ENCODE measurements around the gene ALKAL2.

Gene ALKAL2

GRCh38 chr2:290090-290722 lies 2.3 kb upstream of the ALKAL2 start:
- DNase-seq (ENCODE audit: low spot score) = peak; percentile 68

GRCh38 chr2:289362-290089 lies 1.6 kb upstream of the ALKAL2 start:
- peak; percentile 17 for DNase-seq (ENCODE audit: low spot score)

DNA sequence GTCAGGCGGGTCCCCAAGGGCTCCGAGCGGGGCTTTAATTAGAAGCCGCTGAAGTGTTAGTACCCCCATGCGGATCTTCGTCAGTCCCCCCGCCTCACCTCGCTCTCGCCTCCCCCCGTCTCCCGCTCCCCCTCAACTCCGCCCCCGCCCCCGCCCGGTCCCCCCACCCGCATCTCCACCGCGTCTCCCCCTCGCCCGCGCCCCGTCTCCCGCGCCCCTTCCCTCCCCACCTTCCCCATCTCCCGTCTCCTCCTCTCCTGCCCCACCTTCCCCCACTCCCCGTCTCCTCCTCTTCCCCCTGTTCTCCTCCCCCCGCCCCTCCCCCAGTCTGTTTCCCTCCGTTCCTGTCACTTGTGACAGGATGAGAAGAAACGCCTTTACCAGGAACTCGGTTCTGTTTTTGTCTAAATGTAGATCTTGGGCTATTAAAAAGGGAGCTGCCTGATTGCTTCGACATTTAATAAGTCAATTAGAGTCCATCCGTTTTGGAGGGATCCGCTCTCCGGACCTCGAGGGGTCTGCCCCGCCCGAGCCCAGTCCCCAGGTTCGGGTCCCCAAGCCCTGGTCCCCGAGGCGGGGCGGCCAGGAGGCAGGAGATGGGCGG lies 969 bp upstream of the ALKAL2 start:
- DNase-seq (ENCODE audit: low spot score) = no peak

DNA sequence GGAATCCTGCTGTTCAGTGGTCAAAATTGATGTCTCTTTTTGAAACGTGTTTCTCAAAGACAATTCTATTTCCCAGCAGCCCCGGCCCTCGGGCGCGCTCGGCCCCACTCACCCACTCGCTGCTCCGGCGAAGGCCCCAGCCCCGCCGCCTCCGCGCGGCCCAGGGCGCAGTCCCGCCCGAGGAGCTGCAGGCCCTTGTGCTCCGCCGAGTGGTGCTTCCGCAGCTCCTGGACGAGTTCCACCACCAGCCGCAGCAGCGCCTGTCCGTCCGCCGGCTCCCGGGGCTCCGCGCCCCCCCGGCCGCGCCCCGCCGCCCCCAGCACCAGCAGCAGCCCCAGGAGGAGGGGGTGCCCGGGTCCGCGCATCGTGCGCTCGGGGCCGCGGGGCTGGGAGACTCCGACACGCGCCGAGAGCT lies 413 bp downstream of the ALKAL2 start:
- no peak for DNase-seq (ENCODE audit: low spot score)

GRCh38 chr2:286774-287392 lies 1.0 kb downstream of the ALKAL2 start:
- DNase-seq (ENCODE audit: low spot score) = no peak

DNA sequence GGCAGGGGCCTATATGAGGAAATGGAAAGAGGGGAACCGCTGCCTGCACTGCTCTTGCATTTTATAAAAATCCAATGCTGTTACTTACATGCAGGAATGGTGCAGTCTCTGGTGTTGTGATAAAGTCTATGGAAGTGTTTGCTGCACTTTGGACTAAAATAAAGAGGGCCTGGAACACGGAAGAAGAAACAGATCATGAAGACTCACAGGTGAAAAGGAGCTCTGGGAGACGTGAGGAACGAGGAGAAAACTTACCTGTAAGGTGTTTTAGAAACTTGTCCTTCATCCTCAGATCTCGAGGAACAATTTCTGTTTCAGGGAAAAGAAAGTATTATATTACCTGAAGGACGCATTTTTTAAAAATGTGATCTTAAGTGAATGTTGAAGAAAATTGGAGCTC lies 1.9 kb downstream of the ALKAL2 start:
- DNase-seq (ENCODE audit: low spot score) = no peak

- DNase-seq (ENCODE audit: low spot score) = no peak
Observed at GRCh38 chr2:285531-285930, 2.4 kb downstream of the ALKAL2 start.

DNA sequence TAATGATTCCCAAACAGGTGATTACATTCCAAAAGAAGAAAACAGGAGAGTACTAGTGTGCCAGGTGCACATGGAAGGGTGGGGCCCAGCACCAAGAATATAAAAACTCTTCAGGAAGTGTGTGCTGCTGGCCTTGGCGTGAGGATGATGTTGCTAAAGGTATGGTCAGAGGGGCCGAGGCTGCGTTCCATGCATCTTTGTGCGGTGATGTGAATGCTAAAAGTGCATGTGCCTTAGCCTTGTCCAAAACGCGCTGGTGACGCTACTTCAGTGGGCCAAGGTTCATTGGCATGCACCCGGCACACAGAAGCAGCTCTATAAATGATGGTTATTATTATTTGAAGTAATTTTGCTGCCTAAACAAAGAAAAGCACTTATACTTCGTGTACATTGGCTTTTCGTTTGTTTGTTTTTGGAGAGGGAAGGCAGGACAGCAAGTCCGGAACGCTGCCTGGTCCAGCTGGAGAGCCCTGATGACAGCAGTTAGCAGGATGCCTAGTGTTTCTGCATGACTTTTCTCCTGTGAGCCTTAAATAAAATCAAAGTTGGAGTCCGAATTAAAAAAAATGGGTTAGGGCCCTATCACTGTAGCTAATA lies 2.9 kb downstream of the ALKAL2 start:
- no peak for DNase-seq (ENCODE audit: low spot score)

DNA sequence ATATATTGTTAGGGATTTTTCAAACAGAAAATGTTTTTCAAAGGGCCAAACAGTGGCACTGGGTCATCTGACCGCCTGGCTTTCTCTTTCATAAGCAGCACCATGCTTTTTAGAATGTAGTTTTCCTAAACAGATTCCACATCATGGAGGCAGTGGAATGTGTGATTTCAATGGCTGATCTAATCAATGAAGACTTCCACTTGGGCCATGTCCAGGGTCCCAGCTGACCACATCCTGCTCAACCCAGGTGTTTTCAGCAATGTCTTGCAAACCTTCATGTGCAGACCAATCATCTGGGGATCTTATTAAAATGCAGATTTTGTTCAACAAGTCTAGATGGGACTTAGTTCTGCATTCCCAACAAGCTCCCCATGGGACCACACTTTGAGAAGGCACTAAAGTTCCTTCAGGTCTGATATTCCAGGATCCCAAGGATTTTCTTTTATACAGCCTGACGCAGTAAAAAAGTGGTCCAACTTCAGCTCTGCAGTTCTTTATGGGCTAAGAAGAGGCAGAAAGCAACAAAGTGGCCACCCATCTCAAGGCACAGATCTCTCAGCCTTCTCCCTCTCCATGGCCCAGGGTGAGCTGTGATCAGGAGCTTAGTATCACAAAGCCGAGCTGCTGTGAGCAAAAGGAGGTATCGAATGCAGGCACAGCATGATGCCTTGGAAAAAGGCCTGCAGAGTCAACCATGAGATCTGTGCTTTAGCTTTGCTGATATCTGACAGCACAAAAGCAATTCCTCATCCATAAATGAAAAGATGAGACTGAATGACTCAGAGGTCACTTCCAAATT lies 3.7 kb downstream of the ALKAL2 start:
- DNase-seq (ENCODE audit: low spot score) = no peak

- DNase-seq (ENCODE audit: low spot score) = no peak
Observed at GRCh38 chr2:282371-283263, 5.3 kb downstream of the ALKAL2 start.

GRCh38 chr2:281381-281780 lies 6.5 kb downstream of the ALKAL2 start:
- no peak for DNase-seq (ENCODE audit: low spot score)

GRCh38 chr2:280650-281110 lies 7.2 kb downstream of the ALKAL2 start:
- DNase-seq (ENCODE audit: low spot score) = no peak

GRCh38 chr2:279956-280649 lies 7.8 kb downstream of the ALKAL2 start:
- DNase-seq (ENCODE audit: low spot score) = no peak

DNA sequence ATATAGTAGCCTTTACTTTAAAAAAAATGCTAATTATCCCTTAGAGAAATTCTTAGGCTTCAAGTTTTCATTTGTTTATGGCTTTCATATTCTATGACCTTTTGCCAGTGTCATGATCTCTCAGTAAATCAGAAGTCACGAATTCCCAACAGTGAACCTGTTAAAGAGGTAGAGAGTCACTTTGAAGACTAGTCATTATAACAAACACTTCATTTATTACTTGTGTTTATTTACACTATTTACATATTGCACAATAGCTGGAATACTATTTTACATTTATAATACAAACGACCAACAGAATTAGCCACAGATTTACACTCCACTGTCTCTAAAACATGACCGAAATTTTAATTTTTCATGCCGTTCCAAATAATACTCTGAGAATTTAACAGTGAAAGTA lies 8.5 kb downstream of the ALKAL2 start:
- DNase-seq (ENCODE audit: low spot score) = no peak

GRCh38 chr2:278927-279320 lies 9.0 kb downstream of the ALKAL2 start:
- DNase-seq (ENCODE audit: low spot score) = no peak

- no peak for DNase-seq (ENCODE audit: low spot score)
Observed at GRCh38 chr2:278312-278926, 9.5 kb downstream of the ALKAL2 start.

- no peak for DNase-seq (ENCODE audit: low spot score)
Observed at GRCh38 chr2:275466-275865, 12.4 kb downstream of the ALKAL2 start.

DNA sequence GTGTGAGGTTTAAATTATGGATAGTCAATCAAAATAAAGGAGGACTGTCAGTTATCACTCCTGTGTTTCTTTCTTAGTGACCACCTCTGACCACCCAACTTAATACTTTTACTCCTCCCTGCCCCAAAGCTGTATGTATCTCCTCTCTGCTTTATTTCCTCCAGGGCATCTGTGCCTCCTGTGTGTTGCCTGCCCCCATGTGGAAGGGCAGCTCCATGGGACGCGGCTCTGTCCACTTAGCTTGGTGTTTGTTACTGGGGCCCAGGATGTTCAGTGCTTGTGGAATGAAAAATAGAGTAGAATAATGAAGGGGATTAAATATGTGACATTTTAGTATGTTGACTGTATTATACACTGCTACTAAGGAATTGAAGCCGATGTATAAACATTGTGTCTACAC lies 13.4 kb downstream of the ALKAL2 start:
- DNase-seq (ENCODE audit: low spot score) = no peak

GRCh38 chr2:273333-273732 lies 14.6 kb downstream of the ALKAL2 start:
- DNase-seq (ENCODE audit: low spot score) = no peak

DNA sequence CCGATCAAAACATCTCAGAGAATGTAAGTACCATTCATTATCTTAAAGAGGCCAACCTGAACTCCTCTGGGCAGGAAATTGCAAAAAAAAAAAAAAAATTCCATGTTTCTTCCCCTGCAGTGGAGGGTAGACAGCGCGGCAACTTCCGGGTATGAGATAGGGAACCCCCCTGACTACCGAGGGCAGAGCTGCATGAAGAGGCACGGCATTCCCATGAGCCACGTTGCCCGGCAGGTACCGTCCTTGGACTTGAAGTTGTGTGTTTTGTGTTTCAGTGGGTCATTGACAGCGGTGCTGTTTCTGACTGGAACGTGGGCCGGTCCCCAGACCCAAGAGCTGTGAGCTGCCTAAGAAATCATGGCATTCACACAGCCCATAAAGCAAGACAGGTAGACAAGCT lies 16.0 kb downstream of the ALKAL2 start:
- DNase-seq (ENCODE audit: low spot score) = no peak
